Renal cortex interstitium (tissue), 11 donors: ENCODE measurements around the gene SPOCK1. TPM values are rescaled to one million over a fixed set of nuclear protein-coding genes. Genes with fewer than 3 reads are reported as not detected.

Experiments
- DNase-seq, 11 donors: peaks; one replicate each; pipeline ENCODE4 v3.0.0-alpha.2; 2013; ENCODE audit warnings: low read depth in 9 of 11, low spot score in 4 of 11; ENCODE audit errors: extremely low read depth in 1 of 11
- polyA plus RNA-seq, 3 donors: library from polyadenylated mRNA; unstranded; fragments of 120-200 nt; gene quantifications; one replicate each; pipeline ENCODE4 v1.2.1, GENCODE V29; 2013; ENCODE audit not compliant: insufficient read length in 3 of 3

The SPOCK1 gene
- polyA plus RNA-seq, 3 donors = 6.5 to 9.7 (median 8.3) TPM

DNA sequence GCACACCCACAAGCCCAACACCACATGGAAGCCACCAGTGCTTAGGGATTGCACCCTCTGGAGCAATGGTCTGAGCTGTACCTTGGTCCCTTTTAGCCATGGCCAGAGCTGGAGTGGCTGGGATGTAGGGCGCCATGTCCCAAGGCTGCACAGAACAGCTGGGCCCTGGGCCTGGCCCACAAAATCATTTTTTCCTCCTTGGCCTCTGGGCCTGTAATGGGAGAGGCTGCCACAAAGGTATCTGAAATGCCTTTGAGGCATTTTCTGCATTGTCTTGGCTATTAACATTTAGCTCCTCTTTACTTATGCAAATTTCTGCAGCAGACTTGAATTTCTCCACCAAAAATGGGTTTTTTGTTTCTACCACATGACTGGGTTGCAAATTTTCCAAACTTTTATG, 117.6 kb downstream of the SPOCK1 start:
- no peak for DNase-seq

DNA sequence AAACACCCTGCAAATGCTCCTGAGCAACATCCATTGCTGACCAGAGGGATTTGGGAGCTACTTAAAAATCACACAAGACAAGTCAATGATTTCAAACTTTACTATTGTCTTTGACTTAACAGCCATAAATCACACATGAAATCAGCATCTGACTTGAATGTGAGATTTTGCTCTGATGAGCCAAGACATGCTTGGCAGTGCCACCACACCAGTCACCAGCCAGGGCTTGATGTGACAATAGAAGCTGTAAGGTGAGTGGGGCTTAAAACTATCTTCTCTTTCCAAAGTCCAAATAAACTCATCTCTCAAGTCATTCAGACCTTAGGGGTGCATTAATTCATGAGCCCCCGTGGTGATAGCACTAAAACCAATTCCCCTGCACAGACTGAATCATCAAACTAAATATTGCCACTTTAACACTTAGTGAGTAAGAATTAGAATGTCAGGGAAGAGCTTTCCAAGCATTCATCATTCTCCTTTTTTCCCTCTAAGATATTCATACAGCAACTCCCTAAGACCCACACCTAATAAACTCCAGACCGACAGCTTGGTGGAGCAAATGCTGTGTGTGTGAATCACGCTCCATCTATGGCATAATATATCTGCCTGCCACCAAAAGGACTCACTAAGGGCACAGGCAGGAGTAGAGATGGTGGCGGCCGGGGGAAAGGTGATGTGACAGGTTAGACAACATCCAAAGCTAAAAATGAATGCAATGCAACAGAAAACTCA, 119.4 kb downstream of the SPOCK1 start:
- DNase-seq = no peak

DNA sequence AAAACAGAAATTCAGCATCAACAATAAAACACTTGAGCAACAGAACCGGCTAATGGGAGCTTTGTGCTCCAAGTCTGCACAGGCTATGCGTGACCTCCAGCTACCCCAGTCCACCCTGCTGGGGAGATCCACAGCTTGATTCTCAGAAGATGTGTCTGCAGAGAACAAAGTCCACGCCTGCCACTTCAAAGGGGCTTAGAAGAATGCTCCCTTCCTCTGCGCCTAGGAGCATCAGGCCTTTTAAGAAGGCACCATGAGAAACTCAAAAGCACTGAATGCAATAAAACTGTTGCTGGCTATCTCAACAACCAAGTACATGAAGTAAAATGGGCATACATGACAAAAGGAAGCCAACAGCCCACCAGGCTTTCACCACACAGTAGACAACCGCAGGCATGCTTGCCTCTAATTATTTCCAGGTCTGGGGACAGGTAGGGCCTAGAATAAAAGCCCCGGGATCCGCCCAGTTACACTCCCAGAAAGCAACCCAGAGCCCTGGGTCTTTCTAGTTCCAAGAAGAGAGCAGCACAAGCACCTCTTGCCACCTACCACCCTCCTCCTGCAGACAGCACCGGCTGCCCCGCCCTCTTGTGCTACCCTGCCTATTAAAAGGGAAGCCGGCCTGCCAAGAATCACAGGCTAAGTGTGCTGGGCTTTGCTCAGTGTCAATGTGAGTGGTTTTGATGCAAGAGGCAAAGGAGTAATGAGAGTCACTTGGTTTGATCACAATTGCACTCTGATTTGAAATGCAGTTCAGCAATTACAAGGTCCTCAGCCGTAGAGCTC, 123.2 kb downstream of the SPOCK1 start:
- no peak for DNase-seq

DNA sequence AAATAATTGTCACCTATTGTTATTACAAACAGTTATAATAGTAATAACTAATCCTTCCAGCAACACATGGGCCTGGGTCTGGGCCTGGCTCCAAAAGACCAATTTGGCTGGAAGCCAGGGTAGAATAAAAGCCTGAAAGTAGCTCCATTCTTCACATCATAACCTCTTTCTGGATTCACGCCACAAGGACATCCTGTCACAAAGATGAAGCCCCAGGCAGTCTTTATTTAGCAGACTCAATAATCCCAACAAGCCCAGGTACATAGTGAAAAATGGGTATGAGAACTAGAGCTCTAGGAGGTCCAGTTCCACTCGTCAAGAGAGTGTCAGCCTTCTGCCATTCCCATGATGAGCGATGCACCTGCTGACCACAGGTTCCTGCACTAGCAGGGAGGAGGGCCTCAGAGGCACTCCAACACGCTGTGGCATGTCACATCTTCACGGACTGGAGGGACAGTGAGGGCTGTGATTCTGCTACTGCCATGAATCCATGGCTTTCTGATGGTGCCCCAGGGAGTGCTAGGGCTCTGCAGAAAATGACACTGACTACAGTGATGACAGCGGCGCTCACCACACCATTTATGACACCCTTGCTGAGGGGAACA, 124.9 kb downstream of the SPOCK1 start:
- no peak for DNase-seq

DNA sequence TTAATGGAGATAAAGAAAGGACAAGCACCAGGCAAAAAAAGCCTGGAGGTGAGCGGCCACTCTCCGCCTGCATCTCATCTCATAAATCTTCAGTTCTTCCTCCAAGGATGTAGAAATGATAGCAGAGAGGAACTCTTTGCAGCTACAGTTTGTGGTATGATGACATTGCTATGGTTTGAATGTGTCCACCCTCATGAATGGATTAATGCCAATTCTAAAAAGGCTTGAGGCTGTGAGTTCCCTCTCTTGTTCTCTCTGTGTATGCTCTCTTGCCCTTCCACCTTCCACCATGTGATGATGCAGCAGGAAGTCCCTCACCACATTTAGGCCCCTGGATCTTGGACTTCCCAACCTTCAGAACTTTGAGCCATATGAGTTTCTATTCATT, 126.4 kb downstream of the SPOCK1 start:
- no peak for DNase-seq

DNA sequence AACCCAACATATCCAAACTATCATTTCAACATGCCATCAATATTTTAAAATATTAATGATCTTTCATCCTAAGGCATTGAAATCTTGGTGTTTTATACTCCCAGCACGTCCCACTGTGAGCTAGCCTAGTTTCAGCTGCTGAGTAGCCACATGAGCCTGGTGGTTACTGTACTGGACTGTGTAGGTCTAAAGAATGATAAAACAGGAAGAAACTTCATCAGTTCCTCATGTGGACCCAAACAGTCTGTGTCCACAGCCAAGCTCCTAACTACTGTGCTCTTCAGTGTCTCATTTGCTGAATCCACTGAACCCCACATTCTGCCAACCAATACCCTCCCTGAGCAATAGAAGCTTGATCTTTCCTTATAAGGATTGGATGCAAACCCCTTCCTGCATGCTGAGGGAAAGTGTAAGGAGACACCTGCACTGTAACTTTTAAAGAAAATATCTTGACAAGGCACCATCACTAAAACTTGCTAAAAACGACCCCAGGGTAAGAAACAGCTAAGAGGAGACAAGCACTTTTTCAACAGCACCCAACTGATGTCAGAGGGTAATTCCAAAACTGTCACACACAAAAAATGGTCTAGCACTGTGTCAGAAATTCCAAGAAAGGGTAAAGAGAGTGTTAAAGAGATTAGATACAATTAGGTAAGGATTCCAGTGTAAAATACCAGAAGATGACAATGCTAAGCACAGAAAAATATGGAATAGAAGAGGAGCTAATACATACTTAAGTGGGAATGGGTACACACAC, 126.9 kb downstream of the SPOCK1 start:
- no peak for DNase-seq

DNA sequence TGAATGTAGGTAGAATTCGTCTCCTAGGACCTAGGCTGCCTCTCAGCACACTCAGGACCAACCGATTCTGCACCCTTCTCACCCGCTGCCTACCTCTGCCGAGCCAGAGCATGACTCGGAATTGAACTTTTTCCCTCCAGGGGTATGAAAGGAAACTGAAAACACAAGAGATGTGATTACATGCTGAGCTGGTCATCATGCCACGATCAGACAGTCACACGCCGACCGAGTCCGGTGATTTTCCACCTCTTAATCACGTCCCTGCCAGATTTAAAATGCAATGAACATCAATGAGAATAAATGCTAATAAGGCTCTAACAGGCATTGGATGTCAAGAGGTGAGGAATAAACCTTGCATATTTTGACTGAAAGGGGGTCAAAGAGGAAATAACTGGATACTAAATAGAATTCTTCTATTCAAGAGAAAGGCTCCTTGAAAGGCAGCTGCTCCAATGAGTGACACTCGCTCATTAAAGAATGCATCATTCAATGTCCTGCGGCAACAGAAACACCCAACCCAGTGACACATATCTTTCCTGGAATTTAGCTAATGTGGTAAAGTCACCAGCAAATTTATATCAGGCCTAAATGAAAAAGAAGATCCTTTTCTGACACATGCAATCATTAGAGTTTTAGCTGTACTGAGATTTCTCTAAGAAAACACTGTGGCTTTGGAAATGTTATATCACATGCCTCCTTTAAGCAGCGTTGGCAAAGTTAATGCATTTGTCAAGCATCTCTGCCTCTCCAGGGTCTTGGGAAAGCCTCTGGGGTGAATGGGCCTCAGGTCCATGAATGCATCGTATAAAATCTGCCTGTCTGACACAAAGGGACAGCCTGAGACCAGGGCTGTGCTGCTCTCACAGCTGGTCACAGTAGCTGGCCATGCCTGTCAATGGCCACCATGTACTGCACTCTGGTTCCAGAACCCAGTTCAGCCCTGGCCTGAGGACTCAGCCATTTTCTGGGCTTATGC, 128.7 kb downstream of the SPOCK1 start:
- DNase-seq = no peak

DNA sequence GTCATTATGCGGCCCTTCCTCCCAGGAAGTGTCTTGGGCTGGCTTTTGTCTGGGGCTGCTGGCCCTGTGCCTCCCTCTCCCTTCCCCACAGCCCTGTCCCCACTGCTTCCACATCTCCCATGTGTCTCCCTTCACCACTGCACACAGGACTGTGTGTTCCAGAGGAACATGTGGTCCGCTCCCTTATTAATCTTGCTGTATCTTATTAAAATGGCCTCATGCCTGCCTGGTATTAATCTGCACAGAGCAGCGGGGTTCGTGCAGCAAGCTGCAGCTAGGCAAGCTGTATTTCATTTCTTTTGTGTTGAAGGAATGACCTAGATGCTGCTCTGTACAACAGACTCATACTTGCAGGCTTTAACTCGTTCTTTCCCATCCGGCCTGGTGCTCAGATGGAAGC, 130.5 kb downstream of the SPOCK1 start:
- no peak for DNase-seq

DNA sequence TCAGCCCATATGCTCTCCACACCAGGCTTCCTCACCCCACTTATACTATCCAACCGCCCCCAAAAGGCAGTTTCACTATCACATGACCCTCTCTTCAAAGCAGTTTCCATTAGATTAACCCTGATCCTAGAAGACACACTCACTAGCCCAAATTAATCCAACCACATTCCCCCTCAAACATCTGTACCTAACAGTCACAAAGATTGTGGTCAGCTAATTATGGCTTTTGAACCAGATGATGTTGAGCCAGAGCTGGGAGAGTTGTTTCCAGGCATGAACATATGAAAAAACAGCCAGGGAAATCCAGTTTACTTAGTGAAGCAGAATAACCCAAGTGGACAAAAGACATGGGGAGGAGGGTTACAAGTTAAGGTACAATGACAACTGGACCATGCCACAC, 131.2 kb downstream of the SPOCK1 start:
- no peak for DNase-seq

DNA sequence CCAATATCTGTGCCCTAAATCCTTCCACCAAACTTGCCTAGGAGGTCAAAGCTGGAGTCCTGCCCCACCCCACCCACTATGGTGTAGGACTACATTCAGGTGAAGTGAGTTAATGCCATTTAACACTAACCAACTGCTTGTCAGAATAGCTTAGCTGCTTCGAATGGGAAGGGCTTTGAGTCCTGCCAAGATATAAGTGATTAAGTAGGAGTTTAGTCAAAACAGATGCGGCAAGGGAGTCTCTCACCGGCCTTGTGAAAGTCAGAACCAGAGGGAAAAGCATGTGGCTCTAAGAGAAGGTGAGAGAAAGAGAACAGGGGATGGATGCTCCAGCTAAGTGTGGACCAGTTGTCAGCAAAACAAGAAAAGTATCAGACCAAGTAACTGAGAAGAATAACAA, 132.6 kb downstream of the SPOCK1 start:
- no peak for DNase-seq

DNA sequence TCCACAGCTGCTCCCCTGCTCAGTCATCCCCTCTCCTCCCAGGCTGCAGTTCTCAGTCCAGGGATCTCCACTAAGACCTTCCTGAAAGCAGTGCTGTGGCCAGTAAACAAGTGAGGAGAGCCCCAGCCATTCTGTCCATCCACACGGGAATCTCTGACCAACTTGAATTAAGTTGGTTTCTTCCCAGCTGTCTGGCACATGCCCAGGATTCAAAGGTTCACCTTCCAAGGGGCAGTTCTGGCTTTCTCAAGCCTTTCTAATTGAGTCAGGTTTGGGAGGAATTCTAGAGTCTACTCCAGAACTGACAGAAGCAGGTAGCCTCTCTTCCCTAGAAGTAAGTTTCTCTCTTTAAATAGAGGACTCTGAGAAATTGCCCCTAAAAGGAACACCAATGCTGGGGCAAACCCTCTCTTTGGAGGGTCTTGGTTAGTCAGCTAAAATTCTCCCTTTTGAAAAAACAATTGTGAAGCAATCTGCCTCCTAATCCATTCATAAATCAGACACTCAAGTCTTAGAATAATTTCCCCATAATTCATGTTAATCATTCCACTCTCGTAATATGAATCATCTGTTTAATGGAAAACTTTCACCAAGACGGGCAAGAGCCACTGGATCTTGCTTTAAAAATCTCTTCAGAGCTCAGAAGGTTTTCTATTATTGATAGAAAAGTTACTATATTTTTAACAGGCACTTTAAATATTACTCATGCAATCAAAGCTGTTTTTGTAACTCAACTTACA, 133.8 kb downstream of the SPOCK1 start:
- DNase-seq = no peak

DNA sequence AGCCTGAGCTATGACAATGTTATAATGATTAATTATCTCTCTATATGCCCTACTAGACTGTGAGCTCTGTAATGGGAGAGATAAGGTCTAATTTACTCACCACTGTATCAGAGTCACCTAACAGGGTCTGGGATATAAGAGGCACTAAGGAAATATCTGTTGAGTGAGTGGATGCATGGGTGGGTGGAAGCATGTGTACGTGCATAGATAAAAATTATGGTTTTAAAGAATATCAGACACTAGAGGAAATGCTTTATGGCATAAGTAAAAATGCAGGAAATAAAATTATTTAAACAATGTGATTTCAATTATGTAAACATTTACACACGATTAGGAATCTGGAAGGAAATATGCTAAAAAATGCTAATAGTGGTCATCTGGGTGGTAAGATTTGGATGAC, 137.8 kb downstream of the SPOCK1 start:
- no peak for DNase-seq

DNA sequence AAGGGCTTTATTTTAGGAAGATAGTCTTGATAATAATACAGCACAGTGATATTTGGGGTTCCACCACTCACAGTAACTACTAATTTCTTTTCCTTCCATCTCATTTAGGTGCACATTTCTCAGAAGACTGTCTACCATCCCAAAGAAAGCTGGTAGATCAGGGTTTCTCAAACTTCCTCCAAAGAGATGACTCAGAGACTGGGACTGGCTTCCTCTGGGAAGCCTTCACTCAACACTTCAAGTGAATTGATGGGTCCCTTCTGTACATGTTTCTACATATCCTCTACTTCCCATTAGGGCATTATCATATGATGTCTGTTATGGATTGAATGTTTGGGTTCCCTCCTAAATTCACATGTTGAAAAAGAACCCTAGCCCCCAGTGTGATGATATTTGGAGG, 138.5 kb downstream of the SPOCK1 start:
- DNase-seq = no peak

DNA sequence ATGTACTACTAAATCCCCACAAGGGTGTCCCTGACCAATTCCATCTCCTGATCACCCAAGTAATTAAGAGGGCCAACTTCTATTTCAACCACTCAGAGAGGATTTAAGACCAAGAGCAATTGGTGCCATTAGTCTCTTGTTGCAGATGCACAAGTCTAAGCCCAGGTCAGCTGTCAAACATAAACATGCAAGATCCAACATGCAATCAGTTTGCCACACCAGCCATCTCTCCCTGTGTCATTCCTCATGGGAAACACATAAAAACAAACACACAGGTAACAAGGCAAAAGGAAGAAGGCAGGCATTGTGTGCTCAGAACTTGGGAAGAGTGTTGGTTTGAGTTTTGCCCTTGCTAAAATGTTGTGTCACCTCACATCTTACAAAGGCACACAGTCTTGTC, 139.2 kb downstream of the SPOCK1 start:
- DNase-seq = no peak

DNA sequence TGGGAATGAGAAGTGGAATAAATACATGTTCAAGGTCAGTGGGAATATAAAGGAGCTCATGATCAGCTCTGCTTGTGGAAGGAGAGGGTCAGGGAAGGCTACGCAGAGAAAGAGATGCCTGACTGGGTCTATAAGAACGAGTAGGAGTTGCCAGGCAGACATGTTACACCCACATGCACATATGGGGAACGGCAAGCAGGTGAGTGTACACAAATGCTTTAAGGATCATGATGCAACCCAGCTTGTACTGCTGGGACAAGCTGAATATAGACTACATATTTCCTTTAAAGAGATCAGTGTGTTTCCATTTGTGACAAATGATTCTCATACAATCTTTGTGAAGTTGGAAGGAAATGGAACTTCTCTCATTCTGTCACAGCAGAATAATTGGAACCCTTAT, 141.7 kb downstream of the SPOCK1 start:
- no peak for DNase-seq

DNA sequence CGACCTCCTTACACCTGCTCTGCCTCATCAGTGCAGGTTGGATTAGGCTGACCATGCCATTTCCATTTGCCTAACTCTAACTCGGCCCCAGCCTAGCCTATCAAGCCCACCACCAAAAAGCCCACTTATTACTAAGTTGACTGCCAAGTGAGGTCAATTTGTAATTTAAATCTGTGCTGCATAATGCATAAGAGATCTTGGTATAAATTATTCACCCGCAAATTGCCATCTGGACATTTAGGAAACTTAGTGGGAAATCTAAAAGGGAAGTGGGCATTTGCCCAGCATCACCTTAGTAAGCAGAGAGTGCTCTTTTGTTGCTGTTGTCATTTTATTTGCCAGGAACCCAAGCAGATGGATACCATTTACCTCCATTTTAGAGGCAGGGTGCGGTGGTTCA, 143.0 kb downstream of the SPOCK1 start:
- no peak for DNase-seq

DNA sequence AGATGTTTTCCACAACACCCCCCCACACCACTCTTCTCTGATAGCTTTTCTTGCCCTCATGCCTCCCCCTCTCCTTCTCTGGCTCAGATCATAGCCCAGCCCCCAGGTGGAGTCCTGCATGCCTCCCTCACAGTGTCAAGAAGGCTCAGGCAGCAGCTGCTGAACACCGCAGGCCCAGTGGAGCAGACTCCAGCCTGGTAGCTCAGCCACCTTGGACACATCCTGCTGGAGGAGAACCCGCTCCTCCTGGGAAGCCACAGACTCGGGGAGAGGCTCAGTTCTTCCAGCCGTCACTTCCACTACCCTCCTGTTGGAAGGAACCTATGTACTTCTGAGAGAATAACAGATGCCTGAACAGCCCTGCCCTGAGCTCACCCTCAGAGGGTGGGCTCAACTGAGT, 143.4 kb downstream of the SPOCK1 start:
- no peak for DNase-seq

DNA sequence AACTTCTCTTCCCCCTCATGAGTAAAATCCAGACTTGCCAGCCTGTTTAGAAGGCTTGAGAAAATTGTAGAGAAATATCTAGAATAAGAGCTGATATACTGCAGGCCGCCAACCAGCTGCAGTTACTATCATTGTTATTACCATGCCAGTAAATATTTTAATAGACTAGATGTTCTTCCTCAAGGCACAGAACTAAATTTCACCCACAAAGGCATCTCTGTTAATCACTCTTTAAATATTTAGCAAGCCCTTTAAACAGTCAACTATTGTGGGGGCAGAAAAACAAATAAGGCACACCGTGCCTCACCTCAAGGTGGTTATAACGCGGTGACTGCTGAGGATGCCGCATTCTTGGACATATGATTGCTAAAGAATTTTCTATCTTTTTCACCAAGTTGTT, 147.0 kb downstream of the SPOCK1 start:
- DNase-seq = no peak
